GM23338 (cell line): Measurements from ENCODE around the gene ZNF507. TPM values are rescaled to one million over a fixed set of nuclear protein-coding genes. Genes with fewer than 3 reads are reported as not detected.
A peak's percentile ranks its signal among the peaks of the same experiment; 100 is the strongest.

ENCODE experiments used
- ATAC-seq: fragments of 200-7000 bp; cut with Tn5 transposase; 3 replicates; pipeline ENCODE4 v1.9.1; 2020
- DNase-seq: peaks from one replicate; pipeline ENCODE4 v3.0.0-alpha.2; 2015; ENCODE audit warnings: low spot score
- H2AFZ ChIP-seq: fragments of 200-600 bp; sonication (generic); 2 replicates; pipeline ENCODE4 v1.8.0; 2016; ENCODE audit warnings: antibody characterized with exemption, mild to moderate bottlenecking, moderate library complexity
- H3F3A ChIP-seq: fragments of 200-600 bp; sonication (generic); replicated peaks from 2 replicates; pipeline ENCODE4 v1.8.0; 2017; ENCODE audit warnings: antibody characterized with exemption, mixed run types, low read depth
- H3K27ac ChIP-seq: fragments of 200-600 bp; sonication (generic); 2 replicates; pipeline ENCODE4 v1.6.1; 2016; ENCODE audit warnings: low read depth
- H3K27me3 ChIP-seq: fragments of 200-600 bp; sonication (generic); 2 replicates; pipeline ENCODE4 v1.8.0; 2016; ENCODE audit warnings: mild to moderate bottlenecking, mixed run types, moderate library complexity; ENCODE audit not compliant: insufficient read depth
- H3K36me3 ChIP-seq: fragments of 200-600 bp; sonication (generic); 2 replicates; pipeline ENCODE4 v1.8.0; 2016; ENCODE audit warnings: mild to moderate bottlenecking; ENCODE audit not compliant: insufficient read depth
- H3K4me1 ChIP-seq: fragments of 200-600 bp; sonication (generic); 2 replicates; pipeline ENCODE4 v1.8.0; 2016; ENCODE audit warnings: mild to moderate bottlenecking, moderate library complexity; ENCODE audit not compliant: insufficient read depth
- H3K4me2 ChIP-seq: fragments of 200-600 bp; sonication (generic); 2 replicates; pipeline ENCODE4 v1.7.1; 2017; ENCODE audit warnings: mixed run types
- H3K4me3 ChIP-seq: fragments of 200-600 bp; sonication (generic); 2 replicates; pipeline ENCODE4 v1.6.1; 2016; ENCODE audit warnings: mixed run types
- H3K79me2 ChIP-seq: fragments of 200-600 bp; sonication (generic); replicated peaks from 2 replicates; pipeline ENCODE4 v1.8.0; 2017; ENCODE audit warnings: mild to moderate bottlenecking; ENCODE audit not compliant: insufficient read depth
- H3K9me2 ChIP-seq: fragments of 200-600 bp; sonication (generic); 2 replicates; pipeline ENCODE4 v1.8.0; 2017; ENCODE audit not compliant: insufficient read depth
- H4K20me1 ChIP-seq: fragments of 200-600 bp; sonication (generic); replicated peaks from 2 replicates; pipeline ENCODE4 v1.8.0; 2017; ENCODE audit warnings: mild to moderate bottlenecking; ENCODE audit not compliant: insufficient read depth
- H3K27ac Mint-ChIP-seq: 2 replicates; pipeline ENCODE4 v1.8.0; 2020; ENCODE audit warnings: inconsistent platforms, mild to moderate bottlenecking, moderate library complexity, mixed read lengths
- H3K27me3 Mint-ChIP-seq: 3 replicates; pipeline ENCODE4 v1.8.0; 2022; ENCODE audit warnings: low read depth, mild to moderate bottlenecking, moderate library complexity, mixed read lengths, inconsistent platforms; ENCODE audit not compliant: insufficient read depth, poor library complexity
- H3K36me3 Mint-ChIP-seq: 3 replicates; pipeline ENCODE4 v1.8.0; 2021; ENCODE audit warnings: low read depth, mild to moderate bottlenecking, inconsistent platforms, moderate library complexity, mixed read lengths
- H3K4me1 Mint-ChIP-seq: 3 replicates; pipeline ENCODE4 v1.8.0; 2020; ENCODE audit warnings: mild to moderate bottlenecking, inconsistent platforms, mixed read lengths
- H3K4me3 Mint-ChIP-seq: 3 replicates; pipeline ENCODE4 v1.8.0; 2021; ENCODE audit warnings: moderate library complexity, mild to moderate bottlenecking, inconsistent platforms, mixed read lengths
- H3K9me3 Mint-ChIP-seq: 3 replicates; pipeline ENCODE4 v1.8.0; 2020; ENCODE audit warnings: moderate library complexity, mild to moderate bottlenecking, inconsistent platforms, mixed read lengths
- CREB1 ChIP-seq: fragments of 250-450 bp; sonication (Bioruptor Pico); IDR thresholded peaks from 2 replicates; pipeline ENCODE4 v1.5.0; 2020; ENCODE audit warnings: low read depth, mild to moderate bottlenecking, moderate library complexity
- EZH2 ChIP-seq: fragments of 200-600 bp; sonication (generic); IDR thresholded peaks from one replicate; pipeline ENCODE4 v1.8.0; 2017; ENCODE audit warnings: antibody characterized with exemption, mild to moderate bottlenecking, low read depth; ENCODE audit not compliant: unreplicated experiment
- EZH2phosphoT487 ChIP-seq: fragments of 200-600 bp; sonication (generic); IDR thresholded peaks from one replicate; pipeline ENCODE4 v1.8.1; 2018; ENCODE audit warnings: antibody characterized with exemption; ENCODE audit not compliant: unreplicated experiment
- JUNB ChIP-seq: IDR thresholded peaks from one replicate; pipeline ENCODE4 v1.6.1; 2016; ENCODE audit warnings: antibody characterized with exemption; ENCODE audit not compliant: unreplicated experiment
- NANOG ChIP-seq: IDR thresholded peaks from 2 replicates; pipeline ENCODE4 v1.6.1; 2016; ENCODE audit warnings: antibody characterized with exemption, borderline replicate concordance
- POLR2AphosphoS5 ChIP-seq: IDR thresholded peaks from 2 replicates; pipeline ENCODE4 v1.6.1; 2016; ENCODE audit warnings: antibody characterized with exemption, low read depth
- REST ChIP-seq: IDR thresholded peaks from one replicate; pipeline ENCODE4 v1.6.1; 2018; ENCODE audit warnings: antibody characterized with exemption; ENCODE audit not compliant: unreplicated experiment
- STAT1 ChIP-seq: IDR thresholded peaks from one replicate; pipeline ENCODE4 v1.6.1; 2016; ENCODE audit warnings: antibody characterized with exemption; ENCODE audit not compliant: unreplicated experiment
- ZNF114 ChIP-seq: fragments of 250-450 bp; sonication (Bioruptor Pico); IDR thresholded peaks from 2 replicates; pipeline ENCODE4 v1.5.0; 2020; ENCODE audit warnings: mild to moderate bottlenecking, moderate library complexity
- ZNF331 ChIP-seq: fragments of 250-450 bp; sonication (Bioruptor Pico); IDR thresholded peaks from 2 replicates; pipeline ENCODE4 v1.5.0; 2020; ENCODE audit warnings: low read depth, mild to moderate bottlenecking, moderate library complexity
- polyA plus RNA-seq: library from polyadenylated mRNA; unstranded; fragments of >200 nt; fragmentation: Nextera tagmentation; extraction: Ambion mirVana; gene quantifications from 2 replicates; pipeline ENCODE4 v1.2.1, GENCODE V29; 2016
- total RNA-seq: library from RNA; depleted of rRNA; stranded (reverse); fragments of >200 nt; shearing (Covaris generic); gene quantifications from 2 replicates; pipeline ENCODE4 v1.2.3, GENCODE V29; 2014
- TF ChIP-seq, protein P1 (sequence below), 2 experiments: fragments of 200-600 bp in 1 of 2; sonication (generic) in 1 of 2; conservative IDR thresholded peaks; 2 replicates each; pipeline versions ENCODE4 v1.5.1 to v1.6.1; 2016 to 2017; ENCODE audit warnings: antibody characterized with exemption in 2 of 2, low read depth in 2 of 2, mild to moderate bottlenecking in 2 of 2, moderate library complexity in 1 of 2
- TF ChIP-seq, protein P2 (sequence below): fragments of 250-450 bp; sonication (Bioruptor Pico); IDR thresholded peaks from 2 replicates; pipeline ENCODE4 v1.5.0; 2020; ENCODE audit warnings: mild to moderate bottlenecking, moderate library complexity
- TF ChIP-seq, protein P3 (sequence below): IDR thresholded peaks from 2 replicates; pipeline ENCODE4 v1.6.1; 2016; ENCODE audit warnings: antibody characterized with exemption

ZNF507 gene
- total and polyA plus RNA-seq, 2 experiments from 2014 or later, result 10.4 to 23.4 TPM

DNA sequence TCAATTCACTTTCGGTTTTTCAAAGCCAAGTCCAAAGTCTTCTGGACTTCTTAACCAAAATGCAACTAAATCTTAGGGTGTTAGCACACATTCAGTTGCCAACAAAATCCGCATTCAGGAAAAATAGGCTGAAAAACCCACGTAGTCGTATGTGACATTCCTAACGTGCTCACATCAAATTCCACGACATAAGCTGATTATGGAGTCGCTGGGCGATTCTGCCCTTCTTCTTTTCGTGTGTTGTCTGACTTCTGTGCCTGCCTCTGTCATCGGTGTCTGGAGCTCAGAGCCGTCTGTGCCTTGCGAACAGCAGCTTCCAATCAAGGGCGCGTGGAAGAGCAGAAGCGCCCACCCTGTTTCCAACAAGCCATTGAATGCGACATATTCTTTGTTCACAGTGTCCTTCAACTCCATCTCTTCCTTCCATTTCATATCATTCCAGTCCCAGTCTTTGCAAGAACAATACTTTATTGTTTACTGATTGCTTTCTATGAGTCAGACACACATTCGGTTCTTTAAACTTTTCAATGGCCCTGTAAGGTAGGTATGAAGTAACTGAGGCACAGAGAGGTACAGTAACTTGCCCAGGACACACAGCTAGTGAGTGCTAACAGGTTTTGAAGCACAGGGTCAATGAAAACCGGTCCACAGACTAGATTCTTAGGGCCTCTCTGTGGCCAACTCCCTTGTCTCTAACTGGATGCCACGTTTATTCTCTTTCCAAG is 8.2 kb upstream of the ZNF507 start:
- Histone ChIP-seq H3K36me3 (no peaks in the 10 kb centered on the region), H3K27me3 (no peaks in the 10 kb centered on the region), H3K27ac (no peak overlapping the region), H3K4me2 (no peak overlapping the region), H2AFZ (peak overlapping the region; percentile 61; the same call in 1 of the 2 replicates), H3K4me3 (no peak overlapping the region), H3K4me1 (peaks cover 9% of the 10 kb centered on the region), H3K79me2 (no peaks in the 10 kb centered on the region), H3F3A (no peaks in the 10 kb centered on the region), H4K20me1 (no peaks in the 10 kb centered on the region), H3K9me2 (no peaks in the 10 kb centered on the region)
- ATAC-seq (no peak), DNase-seq (no peak)
- peaks cover 2% of the 10 kb centered on the region for H3K27me3 Mint-ChIP-seq
- TF ChIP-seq ZNF331, result no peak
- TF ChIP-seq, protein P1, sequence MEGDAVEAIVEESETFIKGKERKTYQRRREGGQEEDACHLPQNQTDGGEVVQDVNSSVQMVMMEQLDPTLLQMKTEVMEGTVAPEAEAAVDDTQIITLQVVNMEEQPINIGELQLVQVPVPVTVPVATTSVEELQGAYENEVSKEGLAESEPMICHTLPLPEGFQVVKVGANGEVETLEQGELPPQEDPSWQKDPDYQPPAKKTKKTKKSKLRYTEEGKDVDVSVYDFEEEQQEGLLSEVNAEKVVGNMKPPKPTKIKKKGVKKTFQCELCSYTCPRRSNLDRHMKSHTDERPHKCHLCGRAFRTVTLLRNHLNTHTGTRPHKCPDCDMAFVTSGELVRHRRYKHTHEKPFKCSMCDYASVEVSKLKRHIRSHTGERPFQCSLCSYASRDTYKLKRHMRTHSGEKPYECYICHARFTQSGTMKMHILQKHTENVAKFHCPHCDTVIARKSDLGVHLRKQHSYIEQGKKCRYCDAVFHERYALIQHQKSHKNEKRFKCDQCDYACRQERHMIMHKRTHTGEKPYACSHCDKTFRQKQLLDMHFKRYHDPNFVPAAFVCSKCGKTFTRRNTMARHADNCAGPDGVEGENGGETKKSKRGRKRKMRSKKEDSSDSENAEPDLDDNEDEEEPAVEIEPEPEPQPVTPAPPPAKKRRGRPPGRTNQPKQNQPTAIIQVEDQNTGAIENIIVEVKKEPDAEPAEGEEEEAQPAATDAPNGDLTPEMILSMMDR (conservative IDR thresholded peaks at IDR 0.05; ENCODE audit: low read depth in 2 of 2), result no peak
- TF ChIP-seq, protein P2, sequence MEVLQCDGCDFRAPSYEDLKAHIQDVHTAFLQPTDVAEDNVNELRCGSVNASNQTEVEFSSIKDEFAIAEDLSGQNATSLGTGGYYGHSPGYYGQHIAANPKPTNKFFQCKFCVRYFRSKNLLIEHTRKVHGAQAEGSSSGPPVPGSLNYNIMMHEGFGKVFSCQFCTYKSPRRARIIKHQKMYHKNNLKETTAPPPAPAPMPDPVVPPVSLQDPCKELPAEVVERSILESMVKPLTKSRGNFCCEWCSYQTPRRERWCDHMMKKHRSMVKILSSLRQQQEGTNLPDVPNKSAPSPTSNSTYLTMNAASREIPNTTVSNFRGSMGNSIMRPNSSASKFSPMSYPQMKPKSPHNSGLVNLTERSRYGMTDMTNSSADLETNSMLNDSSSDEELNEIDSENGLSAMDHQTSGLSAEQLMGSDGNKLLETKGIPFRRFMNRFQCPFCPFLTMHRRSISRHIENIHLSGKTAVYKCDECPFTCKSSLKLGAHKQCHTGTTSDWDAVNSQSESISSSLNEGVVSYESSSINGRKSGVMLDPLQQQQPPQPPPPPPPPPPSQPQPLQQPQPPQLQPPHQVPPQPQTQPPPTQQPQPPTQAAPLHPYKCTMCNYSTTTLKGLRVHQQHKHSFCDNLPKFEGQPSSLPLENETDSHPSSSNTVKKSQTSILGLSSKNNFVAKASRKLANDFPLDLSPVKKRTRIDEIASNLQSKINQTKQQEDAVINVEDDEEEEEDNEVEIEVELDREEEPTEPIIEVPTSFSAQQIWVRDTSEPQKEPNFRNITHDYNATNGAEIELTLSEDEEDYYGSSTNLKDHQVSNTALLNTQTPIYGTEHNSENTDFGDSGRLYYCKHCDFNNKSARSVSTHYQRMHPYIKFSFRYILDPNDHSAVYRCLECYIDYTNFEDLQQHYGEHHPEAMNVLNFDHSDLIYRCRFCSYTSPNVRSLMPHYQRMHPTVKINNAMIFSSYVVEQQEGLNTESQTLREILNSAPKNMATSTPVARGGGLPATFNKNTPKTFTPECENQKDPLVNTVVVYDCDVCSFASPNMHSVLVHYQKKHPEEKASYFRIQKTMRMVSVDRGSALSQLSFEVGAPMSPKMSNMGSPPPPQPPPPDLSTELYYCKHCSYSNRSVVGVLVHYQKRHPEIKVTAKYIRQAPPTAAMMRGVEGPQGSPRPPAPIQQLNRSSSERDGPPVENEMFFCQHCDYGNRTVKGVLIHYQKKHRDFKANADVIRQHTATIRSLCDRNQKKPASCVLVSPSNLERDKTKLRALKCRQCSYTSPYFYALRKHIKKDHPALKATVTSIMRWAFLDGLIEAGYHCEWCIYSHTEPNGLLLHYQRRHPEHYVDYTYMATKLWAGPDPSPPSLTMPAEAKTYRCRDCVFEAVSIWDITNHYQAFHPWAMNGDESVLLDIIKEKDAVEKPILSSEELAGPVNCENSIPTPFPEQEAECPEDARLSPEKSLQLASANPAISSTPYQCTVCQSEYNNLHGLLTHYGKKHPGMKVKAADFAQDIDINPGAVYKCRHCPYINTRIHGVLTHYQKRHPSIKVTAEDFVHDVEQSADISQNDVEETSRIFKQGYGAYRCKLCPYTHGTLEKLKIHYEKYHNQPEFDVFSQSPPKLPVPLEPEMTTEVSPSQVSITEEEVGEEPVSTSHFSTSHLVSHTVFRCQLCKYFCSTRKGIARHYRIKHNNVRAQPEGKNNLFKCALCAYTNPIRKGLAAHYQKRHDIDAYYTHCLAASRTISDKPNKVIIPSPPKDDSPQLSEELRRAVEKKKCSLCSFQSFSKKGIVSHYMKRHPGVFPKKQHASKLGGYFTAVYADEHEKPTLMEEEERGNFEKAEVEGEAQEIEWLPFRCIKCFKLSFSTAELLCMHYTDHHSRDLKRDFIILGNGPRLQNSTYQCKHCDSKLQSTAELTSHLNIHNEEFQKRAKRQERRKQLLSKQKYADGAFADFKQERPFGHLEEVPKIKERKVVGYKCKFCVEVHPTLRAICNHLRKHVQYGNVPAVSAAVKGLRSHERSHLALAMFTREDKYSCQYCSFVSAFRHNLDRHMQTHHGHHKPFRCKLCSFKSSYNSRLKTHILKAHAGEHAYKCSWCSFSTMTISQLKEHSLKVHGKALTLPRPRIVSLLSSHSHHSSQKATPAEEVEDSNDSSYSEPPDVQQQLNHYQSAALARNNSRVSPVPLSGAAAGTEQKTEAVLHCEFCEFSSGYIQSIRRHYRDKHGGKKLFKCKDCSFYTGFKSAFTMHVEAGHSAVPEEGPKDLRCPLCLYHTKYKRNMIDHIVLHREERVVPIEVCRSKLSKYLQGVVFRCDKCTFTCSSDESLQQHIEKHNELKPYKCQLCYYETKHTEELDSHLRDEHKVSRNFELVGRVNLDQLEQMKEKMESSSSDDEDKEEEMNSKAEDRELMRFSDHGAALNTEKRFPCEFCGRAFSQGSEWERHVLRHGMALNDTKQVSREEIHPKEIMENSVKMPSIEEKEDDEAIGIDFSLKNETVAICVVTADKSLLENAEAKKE (CRISPR knock-in tag), result no peak
- TF ChIP-seq STAT1, result no peak
- TF ChIP-seq, protein P3, sequence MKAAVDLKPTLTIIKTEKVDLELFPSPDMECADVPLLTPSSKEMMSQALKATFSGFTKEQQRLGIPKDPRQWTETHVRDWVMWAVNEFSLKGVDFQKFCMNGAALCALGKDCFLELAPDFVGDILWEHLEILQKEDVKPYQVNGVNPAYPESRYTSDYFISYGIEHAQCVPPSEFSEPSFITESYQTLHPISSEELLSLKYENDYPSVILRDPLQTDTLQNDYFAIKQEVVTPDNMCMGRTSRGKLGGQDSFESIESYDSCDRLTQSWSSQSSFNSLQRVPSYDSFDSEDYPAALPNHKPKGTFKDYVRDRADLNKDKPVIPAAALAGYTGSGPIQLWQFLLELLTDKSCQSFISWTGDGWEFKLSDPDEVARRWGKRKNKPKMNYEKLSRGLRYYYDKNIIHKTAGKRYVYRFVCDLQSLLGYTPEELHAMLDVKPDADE, result no peak
- TF ChIP-seq POLR2AphosphoS5, result no peak
- no peak for TF ChIP-seq ZNF114 (CRISPR knock-in tag)
- TF ChIP-seq JUNB, result no peak
- TF ChIP-seq REST, result no peak
- TF ChIP-seq EZH2phosphoT487, result no peak
- TF ChIP-seq EZH2, result no peak
- no peak for TF ChIP-seq NANOG
- TF ChIP-seq CREB1 (CRISPR knock-in tag), result no peak
- H3K9me3 Mint-ChIP-seq, result no peaks in the 10 kb centered on the region; the same call in 2 of the 3 replicates
- H3K4me3 Mint-ChIP-seq, result no peak overlapping the region
- no peak overlapping the region for H3K27ac Mint-ChIP-seq
- H3K36me3 Mint-ChIP-seq, result no peaks in the 10 kb centered on the region
- 0 out of 3 replicates have a peak, but pooled peaks cover 2% of the 10 kb centered on the region for H3K4me1 Mint-ChIP-seq
